GM23338 (cell line): ENCODE measurements around the gene DHPS. TPM values are rescaled to one million over a fixed set of nuclear protein-coding genes. Genes with fewer than 3 reads are reported as not detected.

Source experiments
- ATAC-seq: fragments of 200-7000 bp; cut with Tn5 transposase; 3 replicates; pipeline ENCODE4 v1.9.1; 2020
- DNase-seq: peaks from one replicate; pipeline ENCODE4 v3.0.0-alpha.2; 2015; ENCODE audit warnings: low spot score
- H2AFZ ChIP-seq: fragments of 200-600 bp; sonication (generic); 2 replicates; pipeline ENCODE4 v1.8.0; 2016; ENCODE audit warnings: antibody characterized with exemption, mild to moderate bottlenecking, moderate library complexity
- H3F3A ChIP-seq: fragments of 200-600 bp; sonication (generic); replicated peaks from 2 replicates; pipeline ENCODE4 v1.8.0; 2017; ENCODE audit warnings: antibody characterized with exemption, mixed run types, low read depth
- H3K27ac ChIP-seq: fragments of 200-600 bp; sonication (generic); 2 replicates; pipeline ENCODE4 v1.6.1; 2016; ENCODE audit warnings: low read depth
- H3K27me3 ChIP-seq: fragments of 200-600 bp; sonication (generic); 2 replicates; pipeline ENCODE4 v1.8.0; 2016; ENCODE audit warnings: mild to moderate bottlenecking, mixed run types, moderate library complexity; ENCODE audit not compliant: insufficient read depth
- H3K36me3 ChIP-seq: fragments of 200-600 bp; sonication (generic); 2 replicates; pipeline ENCODE4 v1.8.0; 2016; ENCODE audit warnings: mild to moderate bottlenecking; ENCODE audit not compliant: insufficient read depth
- H3K4me1 ChIP-seq: fragments of 200-600 bp; sonication (generic); 2 replicates; pipeline ENCODE4 v1.8.0; 2016; ENCODE audit warnings: mild to moderate bottlenecking, moderate library complexity; ENCODE audit not compliant: insufficient read depth
- H3K4me2 ChIP-seq: fragments of 200-600 bp; sonication (generic); 2 replicates; pipeline ENCODE4 v1.7.1; 2017; ENCODE audit warnings: mixed run types
- H3K4me3 ChIP-seq: fragments of 200-600 bp; sonication (generic); 2 replicates; pipeline ENCODE4 v1.6.1; 2016; ENCODE audit warnings: mixed run types
- H3K79me2 ChIP-seq: fragments of 200-600 bp; sonication (generic); replicated peaks from 2 replicates; pipeline ENCODE4 v1.8.0; 2017; ENCODE audit warnings: mild to moderate bottlenecking; ENCODE audit not compliant: insufficient read depth
- H3K9me2 ChIP-seq: fragments of 200-600 bp; sonication (generic); 2 replicates; pipeline ENCODE4 v1.8.0; 2017; ENCODE audit not compliant: insufficient read depth
- H4K20me1 ChIP-seq: fragments of 200-600 bp; sonication (generic); replicated peaks from 2 replicates; pipeline ENCODE4 v1.8.0; 2017; ENCODE audit warnings: mild to moderate bottlenecking; ENCODE audit not compliant: insufficient read depth
- H3K27ac Mint-ChIP-seq: 2 replicates; pipeline ENCODE4 v1.8.0; 2020; ENCODE audit warnings: inconsistent platforms, mild to moderate bottlenecking, moderate library complexity, mixed read lengths
- H3K27me3 Mint-ChIP-seq: 3 replicates; pipeline ENCODE4 v1.8.0; 2022; ENCODE audit warnings: low read depth, mild to moderate bottlenecking, moderate library complexity, mixed read lengths, inconsistent platforms; ENCODE audit not compliant: insufficient read depth, poor library complexity
- H3K36me3 Mint-ChIP-seq: 3 replicates; pipeline ENCODE4 v1.8.0; 2021; ENCODE audit warnings: low read depth, mild to moderate bottlenecking, inconsistent platforms, moderate library complexity, mixed read lengths
- H3K4me1 Mint-ChIP-seq: 3 replicates; pipeline ENCODE4 v1.8.0; 2020; ENCODE audit warnings: mild to moderate bottlenecking, inconsistent platforms, mixed read lengths
- H3K4me3 Mint-ChIP-seq: 3 replicates; pipeline ENCODE4 v1.8.0; 2021; ENCODE audit warnings: moderate library complexity, mild to moderate bottlenecking, inconsistent platforms, mixed read lengths
- H3K9me3 Mint-ChIP-seq: 3 replicates; pipeline ENCODE4 v1.8.0; 2020; ENCODE audit warnings: moderate library complexity, mild to moderate bottlenecking, inconsistent platforms, mixed read lengths
- CREB1 ChIP-seq: fragments of 250-450 bp; sonication (Bioruptor Pico); IDR thresholded peaks from 2 replicates; pipeline ENCODE4 v1.5.0; 2020; ENCODE audit warnings: low read depth, mild to moderate bottlenecking, moderate library complexity
- EZH2 ChIP-seq: fragments of 200-600 bp; sonication (generic); IDR thresholded peaks from one replicate; pipeline ENCODE4 v1.8.0; 2017; ENCODE audit warnings: antibody characterized with exemption, mild to moderate bottlenecking, low read depth; ENCODE audit not compliant: unreplicated experiment
- EZH2phosphoT487 ChIP-seq: fragments of 200-600 bp; sonication (generic); IDR thresholded peaks from one replicate; pipeline ENCODE4 v1.8.1; 2018; ENCODE audit warnings: antibody characterized with exemption; ENCODE audit not compliant: unreplicated experiment
- JUNB ChIP-seq: IDR thresholded peaks from one replicate; pipeline ENCODE4 v1.6.1; 2016; ENCODE audit warnings: antibody characterized with exemption; ENCODE audit not compliant: unreplicated experiment
- ZNF331 ChIP-seq: fragments of 250-450 bp; sonication (Bioruptor Pico); IDR thresholded peaks from 2 replicates; pipeline ENCODE4 v1.5.0; 2020; ENCODE audit warnings: low read depth, mild to moderate bottlenecking, moderate library complexity
- polyA plus RNA-seq: library from polyadenylated mRNA; unstranded; fragments of >200 nt; fragmentation: Nextera tagmentation; extraction: Ambion mirVana; gene quantifications from 2 replicates; pipeline ENCODE4 v1.2.1, GENCODE V29; 2016
- total RNA-seq: library from RNA; depleted of rRNA; stranded (reverse); fragments of >200 nt; shearing (Covaris generic); gene quantifications from 2 replicates; pipeline ENCODE4 v1.2.3, GENCODE V29; 2014
- TF ChIP-seq, protein P1 (sequence below), 2 experiments: fragments of 200-600 bp in 1 of 2; sonication (generic) in 1 of 2; conservative IDR thresholded peaks; 2 replicates each; pipeline versions ENCODE4 v1.5.1 to v1.6.1; 2016 to 2017; ENCODE audit warnings: antibody characterized with exemption in 2 of 2, low read depth in 2 of 2, mild to moderate bottlenecking in 2 of 2, moderate library complexity in 1 of 2
- TF ChIP-seq, protein P2 (sequence below): fragments of 250-450 bp; sonication (Bioruptor Pico); IDR thresholded peaks from 2 replicates; pipeline ENCODE4 v1.5.0; 2020; ENCODE audit warnings: mild to moderate bottlenecking, moderate library complexity
- TF ChIP-seq, protein P3 (sequence below): IDR thresholded peaks from one replicate; pipeline ENCODE4 v1.6.1; 2018; ENCODE audit warnings: antibody characterized with exemption; ENCODE audit not compliant: unreplicated experiment

The DHPS gene
- total and polyA plus RNA-seq, 2 experiments from 2014 or later: 85.4 to 126 TPM

DNA sequence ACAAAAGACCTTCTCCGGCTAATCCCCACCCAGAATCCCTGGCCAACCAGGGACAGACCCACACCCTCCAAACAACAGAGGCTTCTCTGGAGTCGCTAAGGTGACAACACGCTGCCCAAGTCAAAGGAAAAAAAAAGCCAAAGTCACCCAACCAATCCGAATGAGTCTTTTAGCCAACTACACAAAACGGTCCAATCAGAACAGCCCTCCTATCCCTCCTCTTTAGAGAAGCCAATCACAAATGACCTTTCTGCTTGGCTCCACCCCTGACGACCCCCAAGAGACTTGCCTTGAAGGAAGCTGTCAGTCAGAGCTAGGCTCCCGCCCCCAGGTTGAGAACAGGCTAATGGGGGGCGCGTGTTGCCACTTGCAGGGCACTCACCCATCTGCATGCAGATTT lies 21.4 kb upstream of the DHPS start:
- TF ChIP-seq CREB1 (0 out of 2 replicates have a peak, but pooled peaks have one; percentile 8), JUNB (no peak)
- TF ChIP-seq, protein P1, sequence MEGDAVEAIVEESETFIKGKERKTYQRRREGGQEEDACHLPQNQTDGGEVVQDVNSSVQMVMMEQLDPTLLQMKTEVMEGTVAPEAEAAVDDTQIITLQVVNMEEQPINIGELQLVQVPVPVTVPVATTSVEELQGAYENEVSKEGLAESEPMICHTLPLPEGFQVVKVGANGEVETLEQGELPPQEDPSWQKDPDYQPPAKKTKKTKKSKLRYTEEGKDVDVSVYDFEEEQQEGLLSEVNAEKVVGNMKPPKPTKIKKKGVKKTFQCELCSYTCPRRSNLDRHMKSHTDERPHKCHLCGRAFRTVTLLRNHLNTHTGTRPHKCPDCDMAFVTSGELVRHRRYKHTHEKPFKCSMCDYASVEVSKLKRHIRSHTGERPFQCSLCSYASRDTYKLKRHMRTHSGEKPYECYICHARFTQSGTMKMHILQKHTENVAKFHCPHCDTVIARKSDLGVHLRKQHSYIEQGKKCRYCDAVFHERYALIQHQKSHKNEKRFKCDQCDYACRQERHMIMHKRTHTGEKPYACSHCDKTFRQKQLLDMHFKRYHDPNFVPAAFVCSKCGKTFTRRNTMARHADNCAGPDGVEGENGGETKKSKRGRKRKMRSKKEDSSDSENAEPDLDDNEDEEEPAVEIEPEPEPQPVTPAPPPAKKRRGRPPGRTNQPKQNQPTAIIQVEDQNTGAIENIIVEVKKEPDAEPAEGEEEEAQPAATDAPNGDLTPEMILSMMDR (conservative IDR thresholded peaks at IDR 0.05; ENCODE audit: low read depth in 2 of 2): 0 out of 4 replicates have a peak, but pooled peaks of 1 of the 2 experiments have one; percentile 7
- no peak overlapping the region for H3K4me2 ChIP-seq
- H3K4me3 ChIP-seq: no peak overlapping the region
- Mint-ChIP-seq H3K9me3 (no peaks in the 10 kb centered on the region; the same call in 2 of the 3 replicates), H3K27ac (peak overlapping the region; percentile 90), H3K4me3 (peak overlapping the region; percentile 39; the same call in 2 of the 3 replicates), H3K27me3 (peaks cover 21% of the 10 kb centered on the region), H3K4me1 (peaks cover 12% of the 10 kb centered on the region), H3K36me3 (peaks cover 84% of the 10 kb centered on the region)
- no peak overlapping the region; the same call in 1 of the 2 replicates for H3K27ac ChIP-seq
- H3K4me1 ChIP-seq: no peaks in the 10 kb centered on the region
- no peaks in the 10 kb centered on the region for H3K27me3 ChIP-seq
- H3F3A ChIP-seq: peaks cover 56% of the 10 kb centered on the region
- H4K20me1 ChIP-seq: peaks cover 22% of the 10 kb centered on the region
- peak; percentile 94 for DNase-seq
- H3K9me2 ChIP-seq: no peaks in the 10 kb centered on the region
- no peak overlapping the region for H2AFZ ChIP-seq
- H3K36me3 ChIP-seq: peaks cover 58% of the 10 kb centered on the region
- H3K79me2 ChIP-seq: peaks cover 4% of the 10 kb centered on the region; the same call in 1 of the 2 replicates
- ATAC-seq: peak; percentile 95

- ATAC-seq: no peak
- TF ChIP-seq EZH2phosphoT487 (no peak), EZH2 (no peak), ZNF331 (CRISPR knock-in tag) (no peak), JUNB (no peak)
- TF ChIP-seq, protein P2, sequence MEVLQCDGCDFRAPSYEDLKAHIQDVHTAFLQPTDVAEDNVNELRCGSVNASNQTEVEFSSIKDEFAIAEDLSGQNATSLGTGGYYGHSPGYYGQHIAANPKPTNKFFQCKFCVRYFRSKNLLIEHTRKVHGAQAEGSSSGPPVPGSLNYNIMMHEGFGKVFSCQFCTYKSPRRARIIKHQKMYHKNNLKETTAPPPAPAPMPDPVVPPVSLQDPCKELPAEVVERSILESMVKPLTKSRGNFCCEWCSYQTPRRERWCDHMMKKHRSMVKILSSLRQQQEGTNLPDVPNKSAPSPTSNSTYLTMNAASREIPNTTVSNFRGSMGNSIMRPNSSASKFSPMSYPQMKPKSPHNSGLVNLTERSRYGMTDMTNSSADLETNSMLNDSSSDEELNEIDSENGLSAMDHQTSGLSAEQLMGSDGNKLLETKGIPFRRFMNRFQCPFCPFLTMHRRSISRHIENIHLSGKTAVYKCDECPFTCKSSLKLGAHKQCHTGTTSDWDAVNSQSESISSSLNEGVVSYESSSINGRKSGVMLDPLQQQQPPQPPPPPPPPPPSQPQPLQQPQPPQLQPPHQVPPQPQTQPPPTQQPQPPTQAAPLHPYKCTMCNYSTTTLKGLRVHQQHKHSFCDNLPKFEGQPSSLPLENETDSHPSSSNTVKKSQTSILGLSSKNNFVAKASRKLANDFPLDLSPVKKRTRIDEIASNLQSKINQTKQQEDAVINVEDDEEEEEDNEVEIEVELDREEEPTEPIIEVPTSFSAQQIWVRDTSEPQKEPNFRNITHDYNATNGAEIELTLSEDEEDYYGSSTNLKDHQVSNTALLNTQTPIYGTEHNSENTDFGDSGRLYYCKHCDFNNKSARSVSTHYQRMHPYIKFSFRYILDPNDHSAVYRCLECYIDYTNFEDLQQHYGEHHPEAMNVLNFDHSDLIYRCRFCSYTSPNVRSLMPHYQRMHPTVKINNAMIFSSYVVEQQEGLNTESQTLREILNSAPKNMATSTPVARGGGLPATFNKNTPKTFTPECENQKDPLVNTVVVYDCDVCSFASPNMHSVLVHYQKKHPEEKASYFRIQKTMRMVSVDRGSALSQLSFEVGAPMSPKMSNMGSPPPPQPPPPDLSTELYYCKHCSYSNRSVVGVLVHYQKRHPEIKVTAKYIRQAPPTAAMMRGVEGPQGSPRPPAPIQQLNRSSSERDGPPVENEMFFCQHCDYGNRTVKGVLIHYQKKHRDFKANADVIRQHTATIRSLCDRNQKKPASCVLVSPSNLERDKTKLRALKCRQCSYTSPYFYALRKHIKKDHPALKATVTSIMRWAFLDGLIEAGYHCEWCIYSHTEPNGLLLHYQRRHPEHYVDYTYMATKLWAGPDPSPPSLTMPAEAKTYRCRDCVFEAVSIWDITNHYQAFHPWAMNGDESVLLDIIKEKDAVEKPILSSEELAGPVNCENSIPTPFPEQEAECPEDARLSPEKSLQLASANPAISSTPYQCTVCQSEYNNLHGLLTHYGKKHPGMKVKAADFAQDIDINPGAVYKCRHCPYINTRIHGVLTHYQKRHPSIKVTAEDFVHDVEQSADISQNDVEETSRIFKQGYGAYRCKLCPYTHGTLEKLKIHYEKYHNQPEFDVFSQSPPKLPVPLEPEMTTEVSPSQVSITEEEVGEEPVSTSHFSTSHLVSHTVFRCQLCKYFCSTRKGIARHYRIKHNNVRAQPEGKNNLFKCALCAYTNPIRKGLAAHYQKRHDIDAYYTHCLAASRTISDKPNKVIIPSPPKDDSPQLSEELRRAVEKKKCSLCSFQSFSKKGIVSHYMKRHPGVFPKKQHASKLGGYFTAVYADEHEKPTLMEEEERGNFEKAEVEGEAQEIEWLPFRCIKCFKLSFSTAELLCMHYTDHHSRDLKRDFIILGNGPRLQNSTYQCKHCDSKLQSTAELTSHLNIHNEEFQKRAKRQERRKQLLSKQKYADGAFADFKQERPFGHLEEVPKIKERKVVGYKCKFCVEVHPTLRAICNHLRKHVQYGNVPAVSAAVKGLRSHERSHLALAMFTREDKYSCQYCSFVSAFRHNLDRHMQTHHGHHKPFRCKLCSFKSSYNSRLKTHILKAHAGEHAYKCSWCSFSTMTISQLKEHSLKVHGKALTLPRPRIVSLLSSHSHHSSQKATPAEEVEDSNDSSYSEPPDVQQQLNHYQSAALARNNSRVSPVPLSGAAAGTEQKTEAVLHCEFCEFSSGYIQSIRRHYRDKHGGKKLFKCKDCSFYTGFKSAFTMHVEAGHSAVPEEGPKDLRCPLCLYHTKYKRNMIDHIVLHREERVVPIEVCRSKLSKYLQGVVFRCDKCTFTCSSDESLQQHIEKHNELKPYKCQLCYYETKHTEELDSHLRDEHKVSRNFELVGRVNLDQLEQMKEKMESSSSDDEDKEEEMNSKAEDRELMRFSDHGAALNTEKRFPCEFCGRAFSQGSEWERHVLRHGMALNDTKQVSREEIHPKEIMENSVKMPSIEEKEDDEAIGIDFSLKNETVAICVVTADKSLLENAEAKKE (CRISPR knock-in tag): no peak
- TF ChIP-seq, protein P3, sequence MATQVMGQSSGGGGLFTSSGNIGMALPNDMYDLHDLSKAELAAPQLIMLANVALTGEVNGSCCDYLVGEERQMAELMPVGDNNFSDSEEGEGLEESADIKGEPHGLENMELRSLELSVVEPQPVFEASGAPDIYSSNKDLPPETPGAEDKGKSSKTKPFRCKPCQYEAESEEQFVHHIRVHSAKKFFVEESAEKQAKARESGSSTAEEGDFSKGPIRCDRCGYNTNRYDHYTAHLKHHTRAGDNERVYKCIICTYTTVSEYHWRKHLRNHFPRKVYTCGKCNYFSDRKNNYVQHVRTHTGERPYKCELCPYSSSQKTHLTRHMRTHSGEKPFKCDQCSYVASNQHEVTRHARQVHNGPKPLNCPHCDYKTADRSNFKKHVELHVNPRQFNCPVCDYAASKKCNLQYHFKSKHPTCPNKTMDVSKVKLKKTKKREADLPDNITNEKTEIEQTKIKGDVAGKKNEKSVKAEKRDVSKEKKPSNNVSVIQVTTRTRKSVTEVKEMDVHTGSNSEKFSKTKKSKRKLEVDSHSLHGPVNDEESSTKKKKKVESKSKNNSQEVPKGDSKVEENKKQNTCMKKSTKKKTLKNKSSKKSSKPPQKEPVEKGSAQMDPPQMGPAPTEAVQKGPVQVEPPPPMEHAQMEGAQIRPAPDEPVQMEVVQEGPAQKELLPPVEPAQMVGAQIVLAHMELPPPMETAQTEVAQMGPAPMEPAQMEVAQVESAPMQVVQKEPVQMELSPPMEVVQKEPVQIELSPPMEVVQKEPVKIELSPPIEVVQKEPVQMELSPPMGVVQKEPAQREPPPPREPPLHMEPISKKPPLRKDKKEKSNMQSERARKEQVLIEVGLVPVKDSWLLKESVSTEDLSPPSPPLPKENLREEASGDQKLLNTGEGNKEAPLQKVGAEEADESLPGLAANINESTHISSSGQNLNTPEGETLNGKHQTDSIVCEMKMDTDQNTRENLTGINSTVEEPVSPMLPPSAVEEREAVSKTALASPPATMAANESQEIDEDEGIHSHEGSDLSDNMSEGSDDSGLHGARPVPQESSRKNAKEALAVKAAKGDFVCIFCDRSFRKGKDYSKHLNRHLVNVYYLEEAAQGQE: no peak
Measured at GRCh38 chr19:12701596-12702282, 20.1 kb upstream of the DHPS start.

More at GRCh38 chr19:12701596-12702282, 20.1 kb upstream of the DHPS start:
- Histone ChIP-seq H3K27me3 (no peaks in the 10 kb centered on the region), H4K20me1 (peaks cover 23% of the 10 kb centered on the region), H3K4me3 (no peak overlapping the region), H3K9me2 (no peaks in the 10 kb centered on the region), H3F3A (peaks cover 63% of the 10 kb centered on the region), H3K36me3 (peaks cover 46% of the 10 kb centered on the region), H3K4me2 (no peak overlapping the region), H2AFZ (no peak overlapping the region), H3K4me1 (no peaks in the 10 kb centered on the region), H3K79me2 (peaks cover 4% of the 10 kb centered on the region; the same call in 1 of the 2 replicates), H3K27ac (peak overlapping the region; percentile 74; the same call in 1 of the 2 replicates)
- Mint-ChIP-seq H3K4me3 (no peak overlapping the region), H3K27me3 (peaks cover 23% of the 10 kb centered on the region), H3K36me3 (peaks cover 76% of the 10 kb centered on the region), H3K27ac (no peak overlapping the region), H3K4me1 (peaks cover 14% of the 10 kb centered on the region), H3K9me3 (no peaks in the 10 kb centered on the region; the same call in 2 of the 3 replicates)
- no peak for DNase-seq
